Fibroblast of the conjunctiva (primary cell): ENCODE data around the gene EPS8L3.
"Not testable (repeated sequence)": the region's sequence is repeated elsewhere in the genome, so short reads cannot be mapped to it uniquely, and the experiment has no call there.

ENCODE experiments used
- DNase-seq: peaks from one replicate; pipeline ENCODE4 v3.0.0-alpha.2; 2010; ENCODE audit warnings: low read depth

Gene EPS8L3, protein sequence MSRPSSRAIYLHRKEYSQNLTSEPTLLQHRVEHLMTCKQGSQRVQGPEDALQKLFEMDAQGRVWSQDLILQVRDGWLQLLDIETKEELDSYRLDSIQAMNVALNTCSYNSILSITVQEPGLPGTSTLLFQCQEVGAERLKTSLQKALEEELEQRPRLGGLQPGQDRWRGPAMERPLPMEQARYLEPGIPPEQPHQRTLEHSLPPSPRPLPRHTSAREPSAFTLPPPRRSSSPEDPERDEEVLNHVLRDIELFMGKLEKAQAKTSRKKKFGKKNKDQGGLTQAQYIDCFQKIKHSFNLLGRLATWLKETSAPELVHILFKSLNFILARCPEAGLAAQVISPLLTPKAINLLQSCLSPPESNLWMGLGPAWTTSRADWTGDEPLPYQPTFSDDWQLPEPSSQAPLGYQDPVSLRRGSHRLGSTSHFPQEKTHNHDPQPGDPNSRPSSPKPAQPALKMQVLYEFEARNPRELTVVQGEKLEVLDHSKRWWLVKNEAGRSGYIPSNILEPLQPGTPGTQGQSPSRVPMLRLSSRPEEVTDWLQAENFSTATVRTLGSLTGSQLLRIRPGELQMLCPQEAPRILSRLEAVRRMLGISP

DNA sequence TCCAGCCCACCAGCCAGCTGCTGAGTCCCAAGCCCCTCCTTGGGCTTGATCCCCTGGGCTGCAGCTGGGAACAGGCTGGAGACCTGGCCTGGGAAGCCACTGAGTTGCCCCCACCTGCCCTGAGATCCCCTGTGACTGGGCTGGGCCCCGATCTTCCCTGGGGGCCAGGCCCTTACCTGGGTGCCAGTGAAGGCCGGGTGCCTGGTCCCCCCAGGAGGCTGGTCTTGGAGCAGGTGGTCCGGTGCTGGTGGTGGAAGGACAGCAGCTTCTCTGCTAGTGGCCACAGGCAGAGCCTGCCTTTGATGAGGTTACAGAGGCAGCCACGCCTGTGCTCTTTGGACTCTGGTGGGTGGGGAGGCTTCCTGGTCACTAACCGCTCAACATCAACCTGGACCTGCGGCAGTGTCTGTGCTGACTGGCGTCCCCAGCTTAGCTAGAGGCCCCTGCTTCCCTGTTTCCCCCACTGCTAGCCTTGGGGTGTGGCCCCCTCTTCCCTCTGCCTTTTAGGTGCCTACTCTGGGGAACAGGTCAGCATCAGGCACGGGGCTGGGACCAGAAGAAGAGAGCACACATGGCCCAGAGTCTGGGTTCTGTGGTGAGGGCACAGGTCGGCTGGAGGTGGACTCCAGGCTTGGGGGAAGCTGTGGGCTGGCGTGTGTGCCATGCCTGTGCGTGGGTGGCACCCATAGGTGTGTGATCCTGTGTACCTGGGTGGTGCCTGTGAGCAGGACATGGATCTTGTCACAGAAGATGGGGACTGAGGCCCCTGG lies at the start of gene EPS8L3:
Gene EPS8L3, minus strand, starts transcription at position 278 of the 770 bp plus-strand sequence. CDS start 2,174 bp downstream, outside the sequence.
- no peak for DNase-seq

DNA sequence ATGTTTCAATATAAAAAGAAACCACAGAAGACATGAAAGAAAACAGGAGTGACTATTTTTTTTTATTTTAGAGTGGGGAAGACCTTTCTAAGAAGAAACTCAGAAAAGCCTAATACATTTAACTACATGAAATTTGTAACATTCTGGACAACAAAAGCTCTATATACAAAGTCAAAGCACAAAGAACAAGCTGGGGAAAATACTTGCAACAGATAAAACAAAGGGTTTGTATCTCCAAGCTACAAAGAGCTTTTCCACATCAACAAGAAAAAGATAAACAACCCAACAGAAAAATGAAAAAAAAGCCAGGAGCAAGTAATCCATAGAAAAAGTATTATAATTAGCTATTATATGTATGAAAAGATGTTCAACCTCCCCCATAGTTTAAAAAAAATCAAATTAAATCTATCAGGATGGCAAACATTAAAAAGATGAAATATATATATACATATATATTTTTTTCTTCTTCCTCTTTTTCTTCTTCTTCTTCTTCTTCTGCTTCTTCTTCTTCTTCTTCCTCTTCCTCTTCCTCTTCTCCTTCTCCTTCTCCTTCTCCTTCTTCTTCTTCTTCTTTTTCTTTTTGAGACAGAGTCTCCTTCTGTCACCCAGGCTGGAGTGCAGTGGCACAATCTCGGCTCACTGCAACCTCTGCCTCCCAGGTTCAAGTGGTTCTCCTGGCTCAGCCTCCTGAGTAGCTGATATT lies 49.1 kb upstream of the EPS8L3 start:
- DNase-seq, result no peak

DNA sequence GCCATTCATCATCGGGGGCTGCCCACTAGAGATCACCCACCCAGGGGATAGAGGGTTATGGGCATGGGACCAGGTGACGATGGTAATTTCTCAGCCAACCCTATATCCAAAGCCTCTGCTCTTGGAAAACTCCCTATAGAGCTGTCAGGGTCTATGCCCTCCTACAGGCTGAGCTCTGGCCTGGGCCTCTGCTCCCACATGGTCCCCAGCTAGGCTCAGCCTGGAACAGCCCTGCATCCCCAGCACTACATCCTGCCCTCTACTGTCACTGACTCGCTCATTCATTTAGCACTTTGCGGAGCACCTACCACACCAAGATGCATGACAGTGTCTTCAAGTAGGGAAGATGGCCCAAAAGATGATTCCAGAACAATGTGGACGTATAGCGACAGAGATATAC lies 45.0 kb upstream of the EPS8L3 start:
- no peak for DNase-seq

DNA sequence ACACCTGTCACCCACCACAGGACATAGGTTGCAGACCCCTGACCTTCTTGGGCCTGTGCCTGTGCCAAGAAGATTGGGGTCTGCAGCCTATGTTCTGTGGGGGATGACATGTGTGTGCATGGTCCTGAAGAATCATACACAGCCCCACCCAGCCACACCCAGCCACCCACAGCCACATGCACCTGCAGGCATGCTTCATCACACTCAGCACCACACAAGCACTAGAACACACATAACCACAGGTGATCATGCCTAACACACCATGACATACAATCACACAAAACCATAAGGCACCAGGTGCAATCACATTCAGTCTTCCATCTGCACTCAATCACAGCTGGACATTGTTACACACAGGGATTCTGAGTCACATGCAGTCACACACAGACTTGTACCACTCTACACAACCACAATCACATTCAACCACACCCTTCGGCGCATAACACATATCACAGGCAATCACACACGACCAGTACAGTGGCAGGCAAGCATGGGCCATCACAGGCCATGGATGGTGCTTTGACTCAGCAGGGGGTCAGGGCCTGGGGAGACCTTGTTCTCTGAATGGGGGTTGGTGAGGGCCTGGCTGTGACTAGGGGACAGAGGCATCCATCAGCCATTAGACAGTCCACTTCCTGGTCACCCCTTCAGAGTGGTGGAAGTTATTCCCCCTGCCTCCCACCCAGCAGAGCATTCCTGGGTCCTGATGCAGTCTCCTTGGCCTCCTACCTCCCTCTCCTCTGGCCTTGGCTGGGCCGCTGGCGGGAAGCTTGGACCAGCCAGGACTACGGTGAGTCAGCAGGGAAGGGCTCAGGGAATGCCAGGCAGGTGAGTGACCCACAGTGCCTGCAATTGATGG lies 44.3 kb upstream of the EPS8L3 start:
- DNase-seq, result no peak

DNA sequence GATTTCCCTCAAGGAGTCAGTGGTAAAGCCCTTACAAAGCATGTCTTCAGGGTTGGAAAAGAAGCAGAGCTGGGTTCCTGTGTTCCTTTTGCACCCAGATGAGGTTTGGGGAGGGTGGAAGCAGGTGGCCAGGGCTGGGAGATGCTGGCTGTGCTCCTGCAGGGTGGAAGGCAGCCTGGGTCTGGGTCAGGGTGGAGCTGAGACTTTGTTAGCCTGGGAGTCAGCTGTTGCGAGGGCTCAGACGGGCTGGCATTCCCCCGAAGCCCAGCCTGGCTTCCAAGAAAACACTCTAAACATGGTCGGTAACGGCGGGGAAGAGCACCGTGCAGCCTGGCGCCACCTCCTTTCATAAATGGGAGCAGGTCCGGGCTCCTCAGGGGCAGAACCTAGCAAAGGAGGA lies 43.7 kb upstream of the EPS8L3 start:
- no peak for DNase-seq

DNA sequence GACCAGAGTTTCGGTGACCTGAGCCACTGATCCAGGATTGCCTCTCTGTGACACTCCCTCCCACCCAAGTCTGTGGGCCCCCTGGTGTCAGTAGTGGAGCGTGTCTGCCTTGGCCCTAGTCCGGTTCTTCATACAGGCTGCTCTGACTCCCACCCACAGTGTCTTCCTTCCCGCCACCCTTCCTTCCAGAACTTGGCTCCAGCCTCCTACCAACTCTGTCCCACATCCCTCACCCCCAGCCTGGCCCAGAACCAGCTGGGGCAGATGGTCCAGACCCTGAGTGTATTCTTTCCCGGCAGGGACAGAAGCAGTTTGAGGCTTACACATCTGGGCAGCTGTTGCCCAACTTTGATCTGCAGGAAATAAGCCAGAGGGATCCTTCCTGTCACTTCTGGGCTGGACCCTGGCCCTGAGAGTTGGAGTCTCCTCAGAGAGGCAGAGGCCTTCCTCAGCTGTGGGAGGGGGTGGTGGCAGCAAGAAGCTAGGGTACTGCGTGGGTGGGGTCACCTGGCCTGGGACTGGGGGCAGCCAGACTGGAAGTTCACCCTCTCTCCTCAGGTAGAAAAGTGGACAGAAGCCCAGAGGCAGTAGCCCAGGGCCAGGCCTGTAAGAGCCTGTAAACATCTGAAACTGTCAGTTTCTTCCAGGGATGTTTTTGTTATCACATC lies 43.1 kb upstream of the EPS8L3 start:
- no peak for DNase-seq

DNA sequence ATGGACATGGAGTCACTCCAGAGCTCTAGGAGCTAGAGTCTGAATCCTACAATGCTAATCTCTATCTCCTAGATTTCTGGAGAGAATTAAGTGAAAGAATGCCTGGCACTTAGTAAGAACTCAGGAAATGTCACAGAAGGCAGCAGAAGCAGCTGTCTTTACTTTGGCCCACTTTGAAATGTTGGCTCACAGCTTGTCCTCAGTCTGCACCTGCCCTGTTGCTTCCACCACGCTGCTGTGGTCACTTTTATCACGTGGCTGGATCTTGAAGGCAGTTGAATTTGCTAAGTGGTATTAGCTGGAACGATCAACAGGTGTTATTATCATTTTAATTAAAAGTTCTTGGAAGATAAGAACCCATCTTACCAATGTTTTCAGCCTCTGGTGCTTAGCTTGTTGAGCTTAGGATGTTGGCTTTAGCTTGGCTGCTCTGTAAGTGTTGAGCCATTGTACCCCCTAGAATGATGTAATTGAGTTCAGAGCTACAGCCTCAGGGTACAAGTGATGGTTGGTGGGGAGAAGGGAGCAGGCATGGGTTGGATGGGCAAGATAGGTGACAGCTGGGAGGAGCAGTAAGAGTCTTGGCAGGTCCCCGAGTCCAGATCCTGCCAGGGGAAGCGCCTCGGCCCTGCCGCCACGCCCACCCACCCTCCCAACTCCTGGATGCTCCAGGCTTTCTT lies 41.9 kb upstream of the EPS8L3 start:
- no peak for DNase-seq

DNA sequence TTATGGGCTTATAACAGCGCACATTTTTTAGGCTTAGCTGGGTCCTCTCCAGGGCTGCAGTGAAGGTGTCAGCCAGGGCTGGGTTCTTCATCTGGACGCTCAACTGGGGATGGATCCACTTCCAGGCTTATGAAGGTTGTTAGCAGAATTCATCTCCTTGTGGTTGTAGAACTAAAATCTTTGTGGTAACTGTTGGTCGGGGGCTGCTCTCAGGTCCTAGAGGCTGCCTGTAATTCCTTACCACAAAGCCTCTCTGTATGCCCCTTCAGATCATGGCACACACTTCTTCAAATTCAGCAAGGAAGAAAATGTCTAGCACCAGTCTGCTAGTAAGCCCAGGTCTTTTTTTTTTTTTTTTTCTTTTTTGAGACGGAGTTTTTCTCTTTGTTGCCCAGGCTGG lies 40.9 kb upstream of the EPS8L3 start:
- no peak for DNase-seq

DNA sequence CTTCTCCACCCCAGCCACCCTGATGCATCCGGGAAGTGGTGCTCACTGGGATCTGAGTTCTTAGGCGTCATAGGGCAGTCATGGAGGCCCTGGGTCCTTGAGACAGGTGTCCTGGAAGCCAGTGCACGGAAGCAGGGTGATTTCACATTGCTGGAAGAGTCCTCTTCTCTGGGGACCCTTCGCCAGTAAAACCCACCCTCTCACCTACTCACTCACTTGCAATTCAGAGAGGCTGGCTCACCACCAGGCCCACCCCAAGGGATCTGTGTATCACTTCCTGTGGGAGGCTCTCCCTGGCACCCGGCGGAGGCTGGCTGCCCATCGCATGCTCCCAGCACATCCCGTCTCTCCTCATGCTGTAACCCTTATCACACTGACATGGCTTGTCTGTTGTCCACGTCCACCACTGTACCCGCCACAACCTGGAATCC lies 40.2 kb upstream of the EPS8L3 start:
- DNase-seq, result no peak

DNA sequence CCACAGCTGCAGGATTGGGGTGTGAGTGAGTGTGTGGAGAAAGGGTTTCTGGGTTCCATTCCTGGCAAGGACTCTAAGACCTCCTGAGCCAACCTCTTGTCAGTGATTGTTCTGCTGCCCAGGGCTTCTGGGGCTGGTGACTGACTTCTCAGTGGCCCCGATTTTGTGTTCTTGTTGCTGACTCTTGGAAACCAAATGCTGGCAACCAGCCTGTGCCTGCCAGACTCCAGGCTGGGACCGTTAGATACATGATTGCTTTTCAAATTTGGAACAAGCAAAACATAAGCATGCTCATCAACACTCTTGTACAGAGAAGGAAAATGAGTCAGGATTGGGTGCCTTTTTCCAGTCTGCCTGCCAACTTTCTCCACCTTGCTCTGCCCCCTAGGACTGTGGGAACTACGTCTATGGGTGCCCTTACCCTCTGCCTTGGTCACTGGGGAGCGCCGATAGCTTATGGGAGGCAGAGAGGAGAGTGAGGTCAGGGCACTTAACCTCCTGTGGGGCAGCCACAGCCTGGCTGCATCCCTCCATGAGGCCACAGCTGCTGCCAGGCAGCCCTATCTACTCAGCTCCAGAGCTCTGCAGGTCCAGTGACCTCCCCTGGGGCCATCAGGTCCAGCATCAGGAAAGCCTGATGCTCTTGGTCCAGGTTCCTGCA lies 39.3 kb upstream of the EPS8L3 start:
- no peak for DNase-seq

DNA sequence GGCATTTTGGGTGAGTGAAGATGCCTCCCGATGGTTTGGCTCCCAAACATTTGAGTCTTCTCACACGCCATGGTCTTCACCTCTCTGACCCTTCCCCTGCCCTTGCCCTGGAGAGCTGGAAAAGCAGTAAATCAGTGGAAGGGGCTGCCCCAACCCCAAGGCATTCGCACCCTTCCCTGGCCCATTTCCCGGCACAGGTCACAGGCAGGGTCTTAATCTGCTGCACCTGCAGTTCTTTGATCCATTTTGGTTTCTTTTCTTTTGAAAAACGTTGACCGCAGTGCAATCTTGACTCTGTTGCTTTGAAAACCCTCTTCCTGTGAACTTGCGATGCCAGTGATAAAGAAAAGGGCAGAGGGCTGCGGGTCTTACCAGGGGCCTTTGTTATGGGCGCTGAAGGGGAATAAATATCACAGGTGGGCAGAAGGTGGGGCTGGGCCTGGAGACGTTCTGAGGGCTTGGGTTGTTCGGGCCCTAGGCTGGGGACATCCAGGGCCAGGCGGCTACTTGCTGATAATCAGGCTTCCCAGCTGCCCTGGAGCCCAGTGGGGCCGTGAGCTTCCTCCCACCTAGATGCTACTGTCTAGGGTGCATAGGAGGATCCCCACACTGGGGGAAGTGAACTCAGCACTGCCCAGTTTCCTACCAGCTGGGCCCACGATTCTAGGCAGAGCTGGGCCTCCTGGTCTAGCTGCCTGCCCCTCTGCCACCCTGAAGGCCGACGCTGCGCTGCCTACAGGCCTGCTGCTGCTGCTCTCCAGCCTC lies 38.6 kb upstream of the EPS8L3 start:
- DNase-seq, result no peak

DNA sequence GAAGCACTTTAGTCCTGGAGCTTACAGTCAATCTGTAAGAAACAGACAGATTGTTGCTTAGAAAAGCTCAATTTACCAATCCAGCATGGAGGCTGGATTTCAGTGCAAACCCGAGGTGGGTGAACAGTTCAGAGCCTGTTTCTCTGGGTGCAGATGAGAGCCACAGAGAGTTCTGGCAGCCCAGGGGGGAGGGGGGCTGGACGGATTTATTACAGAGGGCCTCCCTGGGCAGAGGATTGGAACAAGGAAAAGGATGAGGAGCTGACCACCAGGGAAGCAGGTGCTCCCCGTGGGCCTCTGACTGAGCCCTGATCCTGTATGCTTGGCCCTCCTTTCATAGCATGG lies 38.0 kb upstream of the EPS8L3 start:
- no peak for DNase-seq

DNA sequence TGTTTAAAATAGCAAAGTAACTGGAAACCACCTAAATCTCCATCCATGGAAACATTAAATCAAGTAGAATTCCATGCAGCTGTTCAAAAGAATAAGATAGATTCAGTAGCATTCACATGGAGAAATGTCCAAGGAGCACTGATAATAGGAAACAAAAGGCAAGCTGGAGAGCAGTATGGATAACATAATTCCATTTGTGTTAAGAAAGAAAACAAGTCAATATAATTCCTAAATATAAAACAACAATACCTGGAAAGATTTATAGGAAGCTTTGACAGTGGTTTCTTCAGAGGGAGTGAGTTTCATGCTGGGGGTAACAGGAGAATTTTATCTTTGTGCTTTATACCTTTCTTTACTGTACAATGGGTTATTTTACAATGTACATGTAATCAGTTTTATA lies 36.6 kb upstream of the EPS8L3 start:
- no peak for DNase-seq

DNA sequence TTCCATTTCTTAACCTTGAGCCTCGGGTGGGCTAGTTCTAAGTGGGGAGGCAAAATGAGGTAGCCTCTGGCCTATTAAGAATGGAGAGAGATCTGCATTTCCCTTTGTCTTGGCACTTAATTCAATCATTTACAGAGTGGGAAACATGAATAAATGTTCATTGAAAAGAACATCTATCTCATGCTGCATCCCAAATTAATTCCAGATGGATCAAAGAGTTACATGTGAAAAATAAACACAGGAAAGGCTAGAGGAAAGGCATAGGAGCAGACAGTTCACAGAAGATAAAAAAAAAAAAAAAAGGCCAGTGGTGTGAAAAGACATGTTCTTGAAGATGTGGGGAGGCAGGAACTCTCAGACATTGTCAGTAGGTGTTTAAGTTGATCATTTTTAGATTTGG lies 35.7 kb upstream of the EPS8L3 start:
- DNase-seq, result no peak

DNA sequence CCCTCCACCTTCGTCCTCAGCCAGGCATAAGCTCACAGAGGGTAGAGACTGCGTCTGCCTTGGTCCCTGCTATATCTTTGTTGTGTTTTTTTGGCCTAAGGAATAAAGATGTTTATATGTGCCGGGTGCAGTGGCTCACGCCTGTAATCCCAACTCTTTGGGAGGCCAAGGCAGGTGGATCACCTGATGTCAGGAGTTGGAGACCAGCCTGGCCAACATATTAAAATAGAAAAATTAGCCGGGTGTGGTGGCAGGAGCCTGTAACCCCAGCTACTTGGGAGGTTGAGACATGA lies 33.5 kb upstream of the EPS8L3 start:
- not testable (repeated sequence) for DNase-seq

DNA sequence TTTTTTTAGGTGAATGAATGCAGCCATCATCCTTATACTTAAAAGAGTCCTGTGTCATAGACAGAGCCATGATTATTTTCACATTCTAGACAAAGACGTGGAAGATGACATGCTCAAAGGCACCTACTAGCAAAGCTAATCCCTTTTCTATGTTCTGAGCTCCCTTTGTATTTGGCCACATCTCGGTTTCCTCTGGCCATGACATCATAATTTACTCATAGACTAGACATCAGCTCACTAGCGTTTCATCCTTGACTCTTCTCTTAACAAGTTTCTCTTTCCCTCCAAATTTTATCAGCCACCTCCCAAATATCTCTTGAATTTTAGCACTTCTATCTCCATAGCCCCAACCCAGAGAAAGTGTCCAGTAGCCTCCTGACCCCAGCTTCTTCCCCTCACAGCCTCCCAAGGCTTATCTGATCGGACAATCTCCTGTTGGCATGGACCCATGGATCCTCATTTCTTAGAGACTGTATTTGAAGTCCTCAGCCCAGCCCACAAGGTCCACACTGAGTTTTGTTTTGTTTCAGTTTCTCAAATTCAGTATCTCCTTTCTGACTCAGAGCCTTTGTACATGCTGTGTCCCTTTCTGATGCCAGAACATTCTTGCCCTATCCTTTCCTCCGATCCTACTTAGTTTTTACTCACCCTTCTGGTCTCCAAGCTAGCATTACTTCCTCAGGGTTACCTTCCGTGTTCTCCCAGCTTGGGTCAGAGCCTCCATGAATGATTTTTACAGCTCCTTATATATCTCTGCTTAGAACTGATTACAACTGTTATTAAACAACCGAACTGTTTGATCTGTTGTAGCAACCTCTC lies 33.0 kb upstream of the EPS8L3 start:
- DNase-seq, result no peak

DNA sequence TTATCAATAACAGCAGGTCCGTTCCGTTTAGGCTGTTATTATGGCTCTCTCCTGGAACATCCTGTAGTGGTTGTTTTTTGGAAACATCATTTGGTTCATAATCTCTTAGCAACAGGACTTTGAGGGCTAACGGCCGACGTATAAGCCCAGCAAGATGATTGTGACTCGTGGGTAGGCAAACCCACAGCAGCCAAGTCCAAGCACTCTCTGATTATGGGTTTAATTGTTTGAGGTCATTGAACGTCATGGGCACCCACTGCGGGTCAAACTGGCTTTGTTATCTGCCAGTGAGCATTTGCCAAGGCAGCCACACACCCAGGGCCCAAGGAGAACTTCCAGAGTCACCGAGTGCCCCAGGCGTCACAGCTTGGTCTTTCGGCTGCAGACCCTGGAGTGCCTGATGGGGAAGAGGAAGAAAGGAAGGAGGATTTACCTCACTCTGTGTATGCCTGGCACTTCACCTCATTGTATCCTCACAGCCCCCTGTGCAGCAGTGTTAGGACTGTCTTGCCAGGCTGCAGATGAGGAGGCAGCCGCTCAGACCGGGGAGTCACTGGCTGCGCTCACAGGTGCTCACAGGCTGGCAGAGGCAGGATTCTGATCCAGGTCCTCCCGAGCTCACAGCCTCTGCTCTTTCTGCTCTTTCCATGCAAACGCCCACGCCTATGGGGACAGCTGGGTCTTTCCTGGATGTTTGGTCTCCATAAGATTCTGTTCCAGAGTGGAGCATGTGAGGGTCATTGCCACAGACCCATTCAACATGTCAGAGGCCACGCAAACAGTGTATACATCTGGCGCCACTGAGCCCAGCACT lies 30.8 kb upstream of the EPS8L3 start:
- no peak for DNase-seq
